RKO (cell line): ENCODE results near the gene SLIT1.

Experiments used
- DNase-seq: peaks from one replicate; pipeline ENCODE4 v3.0.0-alpha.2; 2016; ENCODE audit warnings: low spot score

SLIT1 gene

GRCh38 chr10:96968682-96969423 is 216.9 kb downstream of the SLIT1 start:
- DNase-seq, result no peak

GRCh38 chr10:96967847-96968246 is 217.9 kb downstream of the SLIT1 start:
- DNase-seq, result no peak

DNA sequence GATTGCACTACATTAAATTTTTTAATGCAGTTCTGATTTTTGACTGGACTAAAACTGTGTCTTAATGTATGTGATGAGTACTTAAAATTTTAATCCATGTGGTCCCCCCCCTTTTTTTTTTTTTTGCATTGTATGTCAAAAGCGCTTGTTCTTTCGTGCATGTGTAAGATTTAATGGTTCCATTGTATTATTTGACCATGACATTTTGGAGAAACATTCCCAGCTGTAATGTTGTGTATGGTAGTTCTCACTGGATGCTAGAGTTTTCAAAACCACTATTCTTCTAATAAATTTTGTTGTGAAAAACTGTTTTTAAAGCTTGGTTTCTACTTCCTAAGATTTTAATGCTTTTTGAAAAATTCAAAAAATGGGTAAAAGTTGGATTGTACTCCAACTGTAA is 221.6 kb downstream of the SLIT1 start:
- no peak for DNase-seq

- no peak for DNase-seq
These were observed 224.9 kb downstream of the SLIT1 start for GRCh38 chr10:96960872-96961271.

GRCh38 chr10:96959733-96960132 is 226.0 kb downstream of the SLIT1 start:
- DNase-seq, result no peak

GRCh38 chr10:96958071-96958470 is 227.7 kb downstream of the SLIT1 start:
- no peak for DNase-seq

DNA sequence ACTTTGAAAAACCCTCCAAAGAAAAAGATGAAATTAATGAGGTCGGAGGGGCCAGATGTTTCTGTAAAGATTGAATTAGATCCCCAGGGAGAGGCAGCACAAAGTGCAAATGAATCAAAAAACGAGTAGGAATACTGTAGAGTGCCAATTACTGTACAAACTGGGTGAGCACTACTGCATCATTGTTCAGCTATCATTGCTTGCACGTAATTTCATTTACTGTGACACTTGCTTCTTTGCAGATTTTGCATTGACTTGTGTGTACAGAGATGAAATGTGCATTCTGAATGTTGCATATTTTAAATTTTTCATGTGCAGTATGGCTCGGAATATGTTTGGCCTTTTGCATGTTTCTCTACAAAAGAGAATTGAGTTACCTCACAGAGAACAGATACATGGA is 230.0 kb downstream of the SLIT1 start:
- DNase-seq, result no peak

- DNase-seq, result no peak
These were observed 233.8 kb downstream of the SLIT1 start for GRCh38 chr10:96951954-96952353.

- DNase-seq, result no peak
These were observed 236.6 kb downstream of the SLIT1 start for GRCh38 chr10:96949039-96949683.
